ENCODE results near the gene ZC3H14. TPM values are rescaled to one million over a fixed set of nuclear protein-coding genes. Genes with fewer than 3 reads are reported as not detected.

Gene ZC3H14
- total RNA-seq, 1 experiment from 2014 or later = 90.6 TPM

DNA sequence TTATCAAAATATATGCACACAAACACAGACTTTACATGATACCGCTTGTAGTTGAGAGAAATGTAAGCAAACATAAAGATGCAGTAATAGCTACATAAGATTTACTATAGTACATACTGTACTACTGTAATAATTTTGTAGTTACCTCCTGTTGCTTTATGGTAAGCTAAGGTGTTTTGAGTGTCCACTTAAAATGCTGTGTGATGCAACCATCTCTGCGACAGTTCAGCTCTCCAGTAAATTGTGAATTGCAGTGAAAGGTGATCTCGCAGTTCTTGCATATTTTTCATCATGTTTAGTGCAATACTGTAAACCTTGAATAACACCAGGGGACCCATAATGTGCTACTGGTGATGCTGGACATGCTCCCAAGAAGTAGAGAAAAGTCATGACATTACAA, 21.6 kb downstream of the ZC3H14 start:
- H3K23ac ChIP-seq (ENCODE audit: insufficient read length, low read depth, low read length) = no peak overlapping the region
- H3K9me3 Mint-ChIP-seq = no peaks in the 10 kb centered on the region
- H4K91ac ChIP-seq (ENCODE audit: insufficient read length, low read depth, low read length) = no peak overlapping the region
- H2BK12ac ChIP-seq (ENCODE audit: insufficient read length, low read depth, low read length) = no peak overlapping the region
- no peak overlapping the region for H4K8ac ChIP-seq (replicated peaks; ENCODE audit: insufficient read length, low read depth, low read length)
- no peak overlapping the region for H2BK120ac ChIP-seq (ENCODE audit: low read depth, low read length, poor library complexity, severe bottlenecking)
- H3K9ac ChIP-seq (ENCODE audit: extremely low read depth, insufficient read length, low read length) = no peak overlapping the region
- no peaks in the 10 kb centered on the region for H3K4me1 Mint-ChIP-seq
- H3K4me3 Mint-ChIP-seq = no peak overlapping the region
- no peak overlapping the region for H3K4me2 ChIP-seq (ENCODE audit: insufficient read depth, insufficient read length, low read length)
- no peak for DNase-seq
- no peak overlapping the region for H2BK20ac ChIP-seq (ENCODE audit: low read depth, low read length, poor library complexity, severe bottlenecking)
- no peak overlapping the region for H3K4ac ChIP-seq (ENCODE audit: low read depth, low read length)
- no peaks in the 10 kb centered on the region for H3K79me2 ChIP-seq (ENCODE audit: insufficient read depth, low read length)
- no peak overlapping the region for H3K18ac ChIP-seq (ENCODE audit: insufficient read length, low read depth, low read length)
- H2AFZ ChIP-seq (ENCODE audit: low read length) = no peak overlapping the region
- peaks cover 36 to 80% (median 74%) of the 10 kb centered on the region in 3 experiments; a peak in 6 of 7 replicates for H3K36me3 Mint-ChIP-seq (ENCODE audit: insufficient read depth in 1 of 3, low read depth in 3 of 3)
- H3K56ac ChIP-seq (ENCODE audit: insufficient read length, low read depth, low read length) = no peak overlapping the region
- no peak overlapping the region for H3K27ac ChIP-seq (ENCODE audit: insufficient read length, low read depth, low read length)
- no peaks in the 10 kb centered on the region for H3K27me3 Mint-ChIP-seq (ENCODE audit: low read depth)
- H3K27ac Mint-ChIP-seq = no peak overlapping the region
- H3T11ph ChIP-seq (ENCODE audit: low read length) = no peak overlapping the region
- no CpG with 5 or more reads among the region's 3 CpGs for WGBS (ENCODE audit: extremely low coverage, insufficient read length, low lambda C conversion rate)
- no peaks in the 10 kb centered on the region for H3K23me2 ChIP-seq (ENCODE audit: insufficient read length, low read depth, low read length, poor library complexity, severe bottlenecking)
- no peak overlapping the region for H2BK5ac ChIP-seq (ENCODE audit: insufficient read length, low read length)
- TF ChIP-seq, protein P1, sequence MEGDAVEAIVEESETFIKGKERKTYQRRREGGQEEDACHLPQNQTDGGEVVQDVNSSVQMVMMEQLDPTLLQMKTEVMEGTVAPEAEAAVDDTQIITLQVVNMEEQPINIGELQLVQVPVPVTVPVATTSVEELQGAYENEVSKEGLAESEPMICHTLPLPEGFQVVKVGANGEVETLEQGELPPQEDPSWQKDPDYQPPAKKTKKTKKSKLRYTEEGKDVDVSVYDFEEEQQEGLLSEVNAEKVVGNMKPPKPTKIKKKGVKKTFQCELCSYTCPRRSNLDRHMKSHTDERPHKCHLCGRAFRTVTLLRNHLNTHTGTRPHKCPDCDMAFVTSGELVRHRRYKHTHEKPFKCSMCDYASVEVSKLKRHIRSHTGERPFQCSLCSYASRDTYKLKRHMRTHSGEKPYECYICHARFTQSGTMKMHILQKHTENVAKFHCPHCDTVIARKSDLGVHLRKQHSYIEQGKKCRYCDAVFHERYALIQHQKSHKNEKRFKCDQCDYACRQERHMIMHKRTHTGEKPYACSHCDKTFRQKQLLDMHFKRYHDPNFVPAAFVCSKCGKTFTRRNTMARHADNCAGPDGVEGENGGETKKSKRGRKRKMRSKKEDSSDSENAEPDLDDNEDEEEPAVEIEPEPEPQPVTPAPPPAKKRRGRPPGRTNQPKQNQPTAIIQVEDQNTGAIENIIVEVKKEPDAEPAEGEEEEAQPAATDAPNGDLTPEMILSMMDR (conservative IDR thresholded peaks at IDR 0.05) = no peak
- H3K27me3 ChIP-seq (ENCODE audit: insufficient read depth, low read length) = no peaks in the 10 kb centered on the region
- no peak overlapping the region for H2BK15ac ChIP-seq (ENCODE audit: low read depth, low read length)
- no peaks in the 10 kb centered on the region for H3K9me3 ChIP-seq (ENCODE audit: control insufficient read depth, low read depth, low read length)
- H3K4me1 ChIP-seq (ENCODE audit: insufficient read depth, low read length) = no peaks in the 10 kb centered on the region
- H4K20me1 ChIP-seq (ENCODE audit: control insufficient read depth, insufficient read depth, insufficient read length) = no peaks in the 10 kb centered on the region
- no peaks in the 10 kb centered on the region for H3K79me1 ChIP-seq (ENCODE audit: insufficient read depth, low read depth, low read length, poor library complexity, severe bottlenecking)
- H2AK5ac ChIP-seq (ENCODE audit: insufficient read length, low read length) = no peak overlapping the region
- no peak overlapping the region for H3K14ac ChIP-seq (ENCODE audit: insufficient read depth, low read length)
- H4K5ac ChIP-seq (ENCODE audit: insufficient read length, low read depth, low read length) = no peak overlapping the region
